GM18526 (cell line): ENCODE measurements around the gene THBS3.

ENCODE experiments used
- POLR2A ChIP-seq: IDR thresholded peaks from 3 replicates; pipeline ENCODE4 v1.6.1; 2011; ENCODE audit not compliant: insufficient read length; ENCODE audit errors: extremely low read depth

THBS3 gene

DNA sequence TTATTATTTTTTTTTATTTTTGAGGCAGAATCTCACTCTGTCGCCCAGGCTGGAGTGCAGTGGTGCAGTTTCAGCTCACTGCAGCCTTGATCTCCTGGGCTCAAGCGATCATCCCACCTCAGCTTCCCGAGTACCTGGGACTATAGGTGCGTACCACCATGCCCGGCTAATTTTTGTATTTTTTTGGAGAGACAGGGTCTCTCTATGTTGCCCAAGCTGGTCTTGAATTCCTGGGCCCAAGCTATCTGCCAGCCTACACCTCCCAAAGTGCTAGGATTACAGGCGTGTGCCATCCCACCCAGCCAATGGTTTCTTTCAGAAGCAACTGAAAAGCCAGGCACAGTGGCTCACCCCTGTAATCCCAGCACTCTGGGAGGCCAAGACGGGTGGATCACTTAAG is 36.9 kb downstream of the THBS3 start:
- TF ChIP-seq POLR2A, result no peak

GRCh38 chr1:155170101-155170785 is 37.5 kb downstream of the THBS3 start:
- TF ChIP-seq POLR2A, result no peak

DNA sequence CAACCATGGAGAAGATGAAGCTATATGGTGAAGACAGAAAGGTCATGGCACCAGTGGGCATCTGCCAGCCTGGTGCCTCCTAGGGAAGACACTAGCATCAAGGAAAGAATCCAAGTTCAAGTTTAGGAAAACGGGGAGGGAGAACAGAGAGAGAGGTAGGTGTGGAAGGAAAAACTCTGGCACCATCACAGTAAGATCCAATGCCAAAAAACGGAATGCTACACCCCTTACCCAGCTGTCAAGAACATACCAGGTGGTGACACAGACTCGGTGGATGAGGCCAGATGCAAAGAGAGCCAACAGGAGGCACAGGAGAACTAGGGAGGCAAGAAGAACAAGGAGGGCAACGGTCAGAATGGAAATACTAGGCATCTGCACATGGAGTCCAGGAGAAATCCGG is 38.2 kb downstream of the THBS3 start:
- no peak for TF ChIP-seq POLR2A

DNA sequence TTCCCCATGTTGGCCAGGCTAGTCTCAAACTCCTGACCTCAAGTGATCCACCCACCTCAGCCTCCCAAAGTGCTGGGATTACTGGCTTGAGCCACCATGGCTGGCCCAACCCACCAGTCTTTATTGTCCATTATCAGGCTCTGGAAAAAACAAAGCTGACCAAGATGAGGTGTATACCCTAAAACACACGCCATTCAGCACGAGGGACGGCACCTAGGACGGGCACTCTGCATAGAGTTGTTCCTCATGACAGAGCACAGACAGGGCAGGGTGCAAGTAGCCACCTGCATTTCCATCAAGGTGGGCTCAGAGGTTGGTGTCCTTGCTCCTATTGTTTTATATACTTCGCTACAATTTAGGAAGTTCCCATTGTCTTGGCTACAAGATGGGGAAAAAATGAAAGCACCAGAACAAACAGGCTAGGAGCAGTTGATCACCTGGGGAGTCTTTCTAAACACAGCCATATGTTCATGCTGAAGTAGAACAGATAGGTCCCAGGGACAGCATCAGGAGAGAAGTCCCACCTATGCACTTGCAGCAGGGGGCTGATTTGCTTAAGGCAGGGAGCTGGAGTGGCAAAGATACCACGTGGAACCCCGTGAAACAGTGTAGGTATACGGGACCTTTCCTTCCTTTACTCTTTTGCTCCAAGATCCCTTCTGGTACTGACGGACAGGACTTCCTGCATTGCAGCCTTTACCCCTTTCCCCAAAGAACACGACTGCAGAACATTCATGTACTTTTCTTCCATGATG is 39.1 kb downstream of the THBS3 start:
- no peak for TF ChIP-seq POLR2A

DNA sequence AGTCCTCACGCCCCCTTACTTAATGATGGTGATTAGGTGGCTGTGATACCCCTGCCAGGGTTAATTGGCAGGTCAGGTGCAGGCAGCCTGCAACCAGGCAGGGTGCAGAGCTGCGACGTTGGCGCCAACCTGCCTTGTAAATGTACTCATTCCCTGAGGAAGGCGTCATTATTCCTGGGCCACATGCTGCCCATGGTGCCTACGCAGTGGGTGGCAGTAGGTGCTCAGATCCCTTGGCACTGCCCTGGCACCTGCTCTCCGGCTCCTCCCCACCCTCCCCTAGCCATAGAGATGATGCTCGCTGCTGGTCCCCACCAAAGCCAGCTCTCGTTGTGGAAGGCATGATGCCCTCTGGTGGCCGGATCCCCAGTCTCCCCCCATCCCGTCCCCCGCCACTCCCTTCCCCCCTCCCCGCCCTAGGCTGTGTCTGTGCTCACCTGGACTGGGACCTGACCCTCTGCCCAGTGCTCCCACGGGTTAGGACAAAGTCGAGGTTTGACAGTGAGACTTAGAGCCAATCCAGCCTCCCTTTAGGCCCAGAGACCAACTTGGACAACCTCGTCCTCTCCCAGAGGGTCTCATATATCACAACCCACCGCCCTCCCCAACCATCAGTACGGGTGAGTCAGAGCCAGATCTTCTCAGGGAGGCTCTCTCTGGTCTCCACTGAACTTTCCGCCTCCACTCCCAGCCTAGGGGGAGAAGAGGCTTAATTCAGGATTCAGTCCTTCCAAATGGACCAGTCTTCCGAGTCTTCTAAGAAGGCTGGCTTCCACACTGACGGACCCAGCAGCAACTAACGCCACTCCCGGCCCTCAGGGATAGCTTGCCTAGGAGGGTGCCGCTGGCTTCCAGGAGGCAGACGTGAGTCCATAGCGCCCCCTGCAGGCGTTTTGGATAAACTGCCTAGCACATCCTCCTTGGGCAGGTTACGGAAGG is 40.3 kb downstream of the THBS3 start:
- peak; percentile 15 for TF ChIP-seq POLR2A

- TF ChIP-seq POLR2A, result no peak
Measured at GRCh38 chr1:155166471-155167165, 41.1 kb downstream of the THBS3 start.

- no peak for TF ChIP-seq POLR2A
Measured at GRCh38 chr1:155166051-155166470, 41.6 kb downstream of the THBS3 start.

GRCh38 chr1:155160128-155160527 is 47.6 kb downstream of the THBS3 start:
- no peak for TF ChIP-seq POLR2A

- no peak for TF ChIP-seq POLR2A
Measured at GRCh38 chr1:155158991-155159390, 48.7 kb downstream of the THBS3 start.
